Measurements from ENCODE around the gene HNF1A. TPM values are rescaled to one million over a fixed set of nuclear protein-coding genes. Genes with fewer than 3 reads are reported as not detected.

Gene HNF1A
- total and polyA plus RNA-seq, 7 donors, result under 0.01 to 13.2 (median 6.1) TPM; not detected in 1

GRCh38 chr12:120999191-121000120, 21.1 kb downstream of the HNF1A start:
- H3K36me3 ChIP-seq, result peaks cover 7 to 31% (median 15%) of the 10 kb centered on the region in 4 donors
- DNase-seq, result no peak
- no peak overlapping the region for H3K4me3 ChIP-seq
- intact Hi-C loops (cut with DNase I), result no loop called here
- 67 to 85% methylated on average over 23 of the region's 23 CpGs for WGBS, 2 donors
- TF ChIP-seq EP300 (IDR thresholded peaks at IDR 0.05) (no peak), POLR2A (IDR thresholded peaks at IDR 0.05) (no peak), POLR2AphosphoS5 (IDR thresholded peaks at IDR 0.05) (no peak)
- TF ChIP-seq, protein P1, sequence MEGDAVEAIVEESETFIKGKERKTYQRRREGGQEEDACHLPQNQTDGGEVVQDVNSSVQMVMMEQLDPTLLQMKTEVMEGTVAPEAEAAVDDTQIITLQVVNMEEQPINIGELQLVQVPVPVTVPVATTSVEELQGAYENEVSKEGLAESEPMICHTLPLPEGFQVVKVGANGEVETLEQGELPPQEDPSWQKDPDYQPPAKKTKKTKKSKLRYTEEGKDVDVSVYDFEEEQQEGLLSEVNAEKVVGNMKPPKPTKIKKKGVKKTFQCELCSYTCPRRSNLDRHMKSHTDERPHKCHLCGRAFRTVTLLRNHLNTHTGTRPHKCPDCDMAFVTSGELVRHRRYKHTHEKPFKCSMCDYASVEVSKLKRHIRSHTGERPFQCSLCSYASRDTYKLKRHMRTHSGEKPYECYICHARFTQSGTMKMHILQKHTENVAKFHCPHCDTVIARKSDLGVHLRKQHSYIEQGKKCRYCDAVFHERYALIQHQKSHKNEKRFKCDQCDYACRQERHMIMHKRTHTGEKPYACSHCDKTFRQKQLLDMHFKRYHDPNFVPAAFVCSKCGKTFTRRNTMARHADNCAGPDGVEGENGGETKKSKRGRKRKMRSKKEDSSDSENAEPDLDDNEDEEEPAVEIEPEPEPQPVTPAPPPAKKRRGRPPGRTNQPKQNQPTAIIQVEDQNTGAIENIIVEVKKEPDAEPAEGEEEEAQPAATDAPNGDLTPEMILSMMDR (IDR thresholded peaks at IDR 0.05), result no peak
- peaks cover 0 to 12% (median 0%) of the 10 kb centered on the region in 3 donors for H3K27me3 ChIP-seq
- H3K27ac ChIP-seq, result no peak overlapping the region
- no peaks in the 10 kb centered on the region for H3K9me3 ChIP-seq
- H3K4me1 ChIP-seq, result no peaks in the 10 kb centered on the region

DNA sequence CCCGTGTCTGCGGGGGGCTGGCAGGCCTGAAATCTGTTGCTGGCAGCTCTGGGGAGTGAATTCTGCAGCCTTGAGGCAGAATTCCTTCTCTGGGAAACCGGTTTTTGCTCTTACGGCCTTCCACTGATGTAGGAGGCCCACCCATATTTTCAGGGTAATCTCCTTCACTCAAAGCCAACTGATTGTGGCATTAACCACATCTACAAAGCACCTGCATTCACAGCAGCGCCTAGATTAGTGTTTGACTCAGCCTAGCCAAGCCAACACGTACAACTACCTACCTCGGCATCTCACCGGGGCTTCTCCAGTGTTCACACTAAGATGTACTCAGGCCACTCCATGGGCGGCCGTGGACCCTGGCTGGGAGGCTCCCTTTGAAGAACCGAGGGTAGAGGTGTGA, 22.2 kb downstream of the HNF1A start:
- H3K4me3 ChIP-seq, result no peak overlapping the region
- H3K36me3 ChIP-seq, result peaks cover 10 to 39% (median 19%) of the 10 kb centered on the region in 4 donors
- intact Hi-C loops (cut with DNase I), result no loop called here
- 78 to 82% methylated on average over 11 of the region's 11 CpGs for WGBS, 2 donors
- TF ChIP-seq, protein P1 (IDR thresholded peaks at IDR 0.05), result no peak
- TF ChIP-seq POLR2A (IDR thresholded peaks at IDR 0.05) (no peak), EP300 (IDR thresholded peaks at IDR 0.05) (no peak), POLR2AphosphoS5 (IDR thresholded peaks at IDR 0.05) (no peak)
- DNase-seq, result no peak
- no peak overlapping the region for H3K27ac ChIP-seq
- no peaks in the 10 kb centered on the region for H3K9me3 ChIP-seq
- peaks cover 0 to 12% (median 0%) of the 10 kb centered on the region in 3 donors for H3K27me3 ChIP-seq
- no peaks in the 10 kb centered on the region for H3K4me1 ChIP-seq

GRCh38 chr12:121001060-121001459, 22.7 kb downstream of the HNF1A start:
- Histone ChIP-seq H3K36me3 (peaks cover 11 to 44% (median 22%) of the 10 kb centered on the region in 4 donors), H3K4me1 (no peaks in the 10 kb centered on the region), H3K9me3 (no peaks in the 10 kb centered on the region), H3K27ac (no peak overlapping the region), H3K4me3 (no peak overlapping the region), H3K27me3 (peaks cover 0 to 12% (median 0%) of the 10 kb centered on the region in 3 donors)
- no peak for TF ChIP-seq EP300 (IDR thresholded peaks at IDR 0.05)
- TF ChIP-seq POLR2A (IDR thresholded peaks at IDR 0.05), result no peak
- TF ChIP-seq, protein P1 (IDR thresholded peaks at IDR 0.05), result no peak
- no peak for TF ChIP-seq POLR2AphosphoS5 (IDR thresholded peaks at IDR 0.05)
- no peak for DNase-seq
- intact Hi-C loops (cut with DNase I), result no loop called here
- 70 to 87% methylated on average over 11 of the region's 11 CpGs for WGBS, 2 donors

DNA sequence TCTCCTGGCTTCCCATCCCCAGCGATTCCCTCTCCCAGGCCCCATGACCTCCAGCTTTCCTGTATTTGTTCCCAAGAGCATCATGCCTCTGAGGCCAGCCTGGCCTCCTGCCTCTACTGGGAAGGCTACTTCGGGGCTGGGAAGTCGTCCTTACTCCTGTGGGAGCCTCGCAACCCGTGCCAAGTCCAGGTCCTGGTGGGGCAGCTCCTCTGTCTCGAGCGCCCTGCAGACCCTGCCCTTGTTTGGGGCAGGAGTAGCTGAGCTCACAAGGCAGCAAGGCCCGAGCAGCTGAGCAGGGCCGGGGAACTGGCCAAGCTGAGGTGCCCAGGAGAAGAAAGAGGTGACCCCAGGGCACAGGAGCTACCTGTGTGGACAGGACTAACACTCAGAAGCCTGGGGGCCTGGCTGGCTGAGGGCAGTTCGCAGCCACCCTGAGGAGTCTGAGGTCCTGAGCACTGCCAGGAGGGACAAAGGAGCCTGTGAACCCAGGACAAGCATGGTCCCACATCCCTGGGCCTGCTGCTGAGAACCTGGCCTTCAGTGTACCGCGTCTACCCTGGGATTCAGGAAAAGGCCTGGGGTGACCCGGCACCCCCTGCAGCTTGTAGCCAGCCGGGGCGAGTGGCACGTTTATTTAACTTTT, 23.6 kb downstream of the HNF1A start:
- TF ChIP-seq EP300 (IDR thresholded peaks at IDR 0.05) (no peak), POLR2A (IDR thresholded peaks at IDR 0.05) (no peak), POLR2AphosphoS5 (IDR thresholded peaks at IDR 0.05) (no peak)
- TF ChIP-seq, protein P1 (IDR thresholded peaks at IDR 0.05), result no peak
- peaks cover 11 to 53% (median 23%) of the 10 kb centered on the region in 4 donors for H3K36me3 ChIP-seq
- intact Hi-C loops (cut with DNase I), result no loop called here
- H3K4me3 ChIP-seq, result no peak overlapping the region
- H3K9me3 ChIP-seq, result no peaks in the 10 kb centered on the region
- DNase-seq, result no peak
- 90 to 93% methylated on average over 16 of the region's 16 CpGs for WGBS, 2 donors
- H3K27me3 ChIP-seq, result peaks cover 0 to 12% (median 0%) of the 10 kb centered on the region in 3 donors
- no peak overlapping the region for H3K27ac ChIP-seq
- H3K4me1 ChIP-seq, result no peaks in the 10 kb centered on the region
